NCI-H1694 (cell line): Measurements from ENCODE around the gene IGLL5.

Experiments used
- DNase-seq: peaks from one replicate; lab custom pipeline; 2025; lab: John Stamatoyannopoulos, UW

Gene IGLL5

DNA sequence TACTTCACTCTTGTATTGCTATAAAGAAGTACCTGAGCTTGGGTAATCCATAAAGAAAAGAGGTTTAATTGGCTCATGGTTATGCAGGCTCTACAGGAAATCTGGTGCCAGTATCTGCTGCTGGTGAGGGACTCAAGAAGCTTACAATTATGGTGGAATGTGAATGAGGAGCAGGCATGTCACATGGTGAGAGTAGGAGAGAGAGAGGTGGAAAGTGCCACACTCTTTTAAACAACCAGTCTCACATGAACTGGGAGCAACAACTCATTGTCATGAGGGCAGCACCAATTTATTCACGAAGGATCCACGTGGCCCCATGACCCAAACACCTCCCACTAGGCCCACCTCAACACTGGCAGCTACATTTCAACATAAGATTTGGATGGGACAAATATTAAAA, 24.6 kb upstream of the IGLL5 start:
- no peak for DNase-seq

DNA sequence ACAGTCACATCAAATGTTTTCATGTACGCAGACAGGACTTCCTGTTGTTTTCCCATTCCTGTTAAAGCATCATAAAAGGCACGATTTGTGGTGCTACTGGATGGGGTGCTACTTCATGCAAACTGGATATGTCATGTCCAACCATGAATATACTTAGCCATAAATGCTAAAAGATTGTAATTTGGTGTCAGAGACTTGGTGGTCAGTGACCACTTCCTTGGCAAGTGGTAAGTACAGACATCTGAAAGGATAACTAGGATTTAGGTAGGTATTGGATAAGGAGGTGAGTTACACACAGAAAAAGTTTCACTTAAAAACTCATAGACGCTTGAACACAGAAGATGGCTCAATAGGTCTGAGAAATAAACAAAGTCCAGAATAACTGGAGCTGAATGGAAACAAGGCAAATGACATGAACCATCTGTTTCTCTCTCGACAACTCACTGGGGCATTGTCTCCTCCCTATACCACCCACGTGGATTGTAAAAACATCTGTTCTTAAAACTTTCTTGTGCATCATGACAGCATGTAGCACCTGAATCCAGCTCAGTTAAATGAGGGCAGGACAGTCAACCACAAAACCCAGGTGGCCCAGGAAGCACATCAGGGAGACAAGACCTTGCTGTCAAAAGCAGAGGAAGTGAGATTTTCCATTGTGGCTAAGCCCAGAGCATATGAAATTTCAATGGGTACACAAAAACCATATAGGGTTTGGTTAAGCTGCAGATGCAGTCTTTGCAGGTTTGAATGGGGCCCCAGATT, 22.1 kb upstream of the IGLL5 start:
- no peak for DNase-seq

DNA sequence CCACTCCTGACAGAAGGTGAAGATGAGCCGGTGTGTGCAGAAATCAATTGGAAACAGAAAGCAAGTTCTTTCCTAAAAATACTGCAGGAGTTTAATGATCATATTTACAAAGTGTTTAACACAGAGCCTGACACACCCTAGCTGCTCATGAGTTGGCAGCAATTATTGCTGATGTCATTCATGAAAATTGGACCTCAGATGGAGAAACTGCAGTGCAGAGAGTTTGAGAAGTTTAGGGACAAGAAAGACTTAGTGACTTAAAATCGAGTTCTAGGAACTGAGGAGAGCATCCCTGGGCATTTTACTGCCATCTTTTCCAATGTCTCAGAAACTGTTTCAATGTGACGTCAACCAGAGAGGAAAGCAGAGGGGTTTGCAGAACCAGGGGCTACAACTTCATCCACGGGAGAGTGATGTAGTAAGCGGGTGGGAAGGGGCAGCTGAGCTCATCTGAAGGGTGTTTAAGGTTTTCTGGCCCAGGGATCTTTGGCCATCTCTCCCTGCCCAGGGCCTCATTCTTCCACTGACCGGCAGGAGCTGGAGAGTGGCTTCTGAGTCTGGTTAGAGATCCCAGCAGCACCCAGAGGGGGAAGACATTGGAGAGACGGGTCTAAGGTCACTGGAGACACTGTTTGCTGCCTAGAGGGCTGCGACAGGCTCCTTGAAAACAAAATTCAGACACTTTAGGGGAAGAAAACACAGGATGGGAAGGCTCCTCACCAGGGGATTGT, 21.1 kb upstream of the IGLL5 start:
- no peak for DNase-seq

DNA sequence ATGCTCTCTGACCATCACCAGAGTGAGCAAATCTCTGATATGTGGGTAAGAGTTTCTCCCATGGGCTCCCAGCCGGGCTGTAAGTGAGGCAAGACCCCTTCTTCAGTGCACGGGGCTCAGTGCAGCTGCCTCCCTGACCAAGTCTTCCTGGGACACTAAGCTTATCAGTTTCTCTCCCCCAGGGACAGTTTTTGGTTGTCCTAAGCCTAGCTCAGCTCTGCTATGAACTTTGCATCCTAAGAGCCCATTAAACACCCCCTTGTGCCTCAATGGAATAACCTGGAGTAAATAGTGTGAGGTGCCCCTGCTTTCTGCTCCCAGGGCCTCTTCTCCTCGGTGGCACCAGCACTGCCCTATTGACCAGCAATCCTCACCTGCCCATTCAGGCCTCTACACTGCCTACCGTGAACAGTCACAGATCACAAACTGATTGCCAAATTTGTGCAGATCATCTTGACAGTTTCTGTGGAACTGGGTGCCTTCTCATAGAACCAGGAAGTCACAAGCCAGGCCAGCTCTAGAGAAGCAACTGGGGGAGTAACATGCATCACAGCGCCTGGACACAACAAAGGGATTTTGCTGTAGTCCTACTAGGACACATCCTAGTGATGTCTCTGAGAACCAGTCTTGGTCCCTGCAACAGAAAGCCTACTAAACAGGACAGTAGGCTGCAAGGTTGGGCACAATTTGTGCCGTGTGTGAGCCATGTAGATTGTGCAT, 19.5 kb upstream of the IGLL5 start:
- no peak for DNase-seq

DNA sequence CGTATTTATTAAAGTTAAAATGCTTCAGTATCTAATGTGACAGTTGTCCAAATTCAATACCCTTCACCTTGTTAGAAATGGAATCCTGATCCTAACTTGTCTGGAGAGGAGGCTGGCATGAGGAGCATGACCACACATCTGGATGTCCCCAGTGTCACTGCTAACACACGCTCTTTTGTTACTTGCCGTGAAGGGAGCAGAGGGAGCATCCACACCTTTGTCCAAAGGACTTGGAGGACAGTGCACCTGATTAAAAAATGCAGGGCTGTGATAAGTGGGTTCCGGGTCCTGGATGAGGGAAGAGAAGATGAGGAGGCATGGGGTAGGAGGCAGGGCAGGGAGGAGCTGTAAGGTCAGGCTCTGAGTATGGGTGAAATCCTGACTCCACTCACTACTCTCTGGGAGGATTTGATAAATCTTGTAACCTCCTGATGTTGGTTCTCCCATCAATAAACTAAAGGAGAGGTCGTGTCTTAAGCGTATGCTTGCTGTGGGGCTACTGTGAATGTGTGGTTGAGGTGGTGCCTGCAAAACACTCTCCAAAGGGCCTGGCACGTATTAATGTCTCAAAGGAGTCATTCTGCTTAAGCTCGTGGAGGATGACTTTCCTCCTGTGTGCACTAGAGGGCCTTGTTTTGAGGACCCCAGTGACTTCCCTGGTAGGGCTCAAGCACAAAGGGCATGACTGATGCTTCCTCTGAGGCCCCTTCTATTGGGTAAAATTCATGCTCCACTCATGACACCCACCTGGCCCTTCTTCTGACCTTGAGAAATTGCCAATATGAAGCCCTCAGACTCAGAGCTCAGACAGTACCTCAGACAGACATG, 16.8 kb upstream of the IGLL5 start:
- no peak for DNase-seq

DNA sequence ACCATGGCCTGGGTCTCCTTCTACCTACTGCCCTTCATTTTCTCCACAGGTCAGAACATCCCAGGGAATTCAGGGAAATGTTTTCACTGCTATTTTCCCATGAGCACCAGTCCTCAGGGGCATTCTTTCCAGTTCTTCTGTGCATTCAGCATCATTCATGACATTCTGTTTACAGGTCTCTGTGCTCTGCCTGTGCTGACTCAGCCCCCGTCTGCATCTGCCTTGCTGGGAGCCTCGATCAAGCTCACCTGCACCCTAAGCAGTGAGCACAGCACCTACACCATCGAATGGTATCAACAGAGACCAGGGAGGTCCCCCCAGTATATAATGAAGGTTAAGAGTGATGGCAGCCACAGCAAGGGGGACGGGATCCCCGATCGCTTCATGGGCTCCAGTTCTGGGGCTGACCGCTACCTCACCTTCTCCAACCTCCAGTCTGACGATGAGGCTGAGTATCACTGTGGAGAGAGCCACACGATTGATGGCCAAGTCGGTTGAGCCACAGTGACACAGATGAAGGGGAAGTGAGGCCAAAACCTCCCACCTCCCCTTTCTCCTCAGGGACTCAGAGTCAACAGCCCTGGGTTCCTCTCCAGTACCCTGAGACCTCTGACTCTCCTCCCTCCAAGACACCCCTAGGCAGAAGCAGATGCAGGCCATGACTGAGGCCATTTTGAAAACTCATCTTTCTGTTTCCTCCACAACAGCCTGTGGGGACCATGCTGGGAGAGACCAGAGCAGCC, 15.9 kb upstream of the IGLL5 start:
- DNase-seq: no peak

DNA sequence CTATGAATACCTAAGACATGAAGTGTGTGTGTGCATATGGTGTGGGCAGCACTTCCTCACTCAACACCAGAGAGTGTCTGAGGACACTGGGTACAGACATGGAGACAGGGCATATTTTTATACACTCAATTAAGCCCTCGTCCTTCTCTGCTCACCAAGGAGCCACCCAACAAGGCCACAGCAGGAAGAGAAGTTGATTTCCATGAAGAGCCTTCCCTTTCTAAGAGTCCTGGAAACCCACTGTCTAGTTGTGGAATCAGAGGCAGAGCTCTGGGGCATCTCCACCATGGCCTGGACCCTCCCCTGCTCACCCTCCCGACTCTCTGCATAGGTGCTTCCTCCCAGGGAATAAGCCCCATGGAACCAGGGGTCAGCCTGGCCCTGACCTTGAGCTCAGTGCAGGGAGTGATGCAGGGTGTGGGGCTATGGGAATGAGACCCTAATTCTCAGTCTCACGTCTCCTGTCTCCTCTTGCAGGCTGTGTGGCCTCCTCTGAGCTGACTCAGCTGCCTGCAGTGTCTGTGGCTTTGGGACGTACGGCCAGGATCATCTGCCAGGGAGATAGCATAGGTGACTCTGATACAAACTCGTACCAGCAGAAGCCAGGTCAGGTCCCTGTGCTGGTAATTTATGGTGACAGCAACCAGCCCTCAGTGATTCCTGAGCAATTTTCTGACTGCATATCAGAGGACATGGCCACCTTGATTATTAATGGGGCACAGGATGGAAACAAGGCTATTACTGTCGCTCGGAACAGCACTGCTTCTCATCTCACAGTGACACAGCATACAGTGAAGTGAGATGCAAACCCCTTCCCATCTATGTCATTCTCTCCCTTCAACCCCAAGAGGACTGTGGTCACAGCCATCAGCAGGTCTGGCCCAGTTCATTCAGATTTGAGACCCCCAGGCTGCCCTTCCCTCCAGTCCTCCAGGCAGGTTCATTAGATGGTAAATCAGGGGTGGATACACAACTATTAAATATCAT, 14.6 kb upstream of the IGLL5 start:
- DNase-seq: no peak

DNA sequence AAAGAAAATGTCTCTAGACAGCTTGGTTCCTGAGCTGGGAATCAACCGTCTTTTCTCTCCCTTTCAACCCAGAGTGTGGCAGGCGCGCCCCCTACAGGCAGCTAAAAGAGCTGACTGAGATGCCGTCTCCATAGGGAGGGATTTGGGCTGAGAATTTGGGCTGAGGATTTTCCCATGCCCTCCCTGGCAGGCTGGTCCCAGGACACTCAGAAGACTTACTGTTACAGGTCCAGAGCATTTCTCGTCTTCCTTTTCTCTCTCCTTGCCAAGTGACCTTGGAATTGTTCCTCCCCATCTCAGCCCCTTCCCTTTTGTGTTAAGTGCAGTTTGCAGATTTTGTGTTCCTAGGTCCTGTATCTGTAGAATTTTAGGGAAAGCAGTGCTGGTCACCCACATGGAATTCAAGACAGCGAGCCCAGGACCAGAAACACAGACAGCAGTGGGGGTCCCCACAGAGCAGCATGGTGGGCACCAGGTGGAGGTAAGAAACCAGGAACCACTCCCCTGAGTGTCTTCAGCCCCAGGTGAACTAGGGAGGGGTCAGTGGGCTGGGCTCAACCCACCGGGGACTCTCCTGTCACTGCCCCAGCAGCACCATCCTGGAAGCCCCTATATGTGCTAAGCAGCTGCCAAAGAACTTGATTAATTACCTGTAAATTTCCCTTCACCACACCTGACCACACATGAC, 9.9 kb upstream of the IGLL5 start:
- peak; percentile 37 for DNase-seq

DNA sequence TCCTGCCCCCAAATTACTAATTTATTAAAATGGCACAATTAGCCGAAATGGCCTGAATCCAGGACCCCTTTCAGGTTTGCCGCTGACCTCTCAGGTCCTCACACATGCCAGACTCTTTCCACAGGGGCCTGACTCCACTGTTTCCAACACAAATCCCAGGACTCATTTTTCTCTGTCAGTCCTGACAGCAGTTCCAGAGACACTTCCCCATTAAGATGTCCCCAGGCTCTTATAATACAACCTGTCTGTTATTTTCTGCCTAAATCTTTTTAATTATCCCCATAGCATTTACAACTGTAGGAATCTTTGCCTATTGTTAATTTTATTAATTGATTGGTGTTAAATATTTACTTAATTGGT, 9.4 kb upstream of the IGLL5 start:
- no peak for DNase-seq

DNA sequence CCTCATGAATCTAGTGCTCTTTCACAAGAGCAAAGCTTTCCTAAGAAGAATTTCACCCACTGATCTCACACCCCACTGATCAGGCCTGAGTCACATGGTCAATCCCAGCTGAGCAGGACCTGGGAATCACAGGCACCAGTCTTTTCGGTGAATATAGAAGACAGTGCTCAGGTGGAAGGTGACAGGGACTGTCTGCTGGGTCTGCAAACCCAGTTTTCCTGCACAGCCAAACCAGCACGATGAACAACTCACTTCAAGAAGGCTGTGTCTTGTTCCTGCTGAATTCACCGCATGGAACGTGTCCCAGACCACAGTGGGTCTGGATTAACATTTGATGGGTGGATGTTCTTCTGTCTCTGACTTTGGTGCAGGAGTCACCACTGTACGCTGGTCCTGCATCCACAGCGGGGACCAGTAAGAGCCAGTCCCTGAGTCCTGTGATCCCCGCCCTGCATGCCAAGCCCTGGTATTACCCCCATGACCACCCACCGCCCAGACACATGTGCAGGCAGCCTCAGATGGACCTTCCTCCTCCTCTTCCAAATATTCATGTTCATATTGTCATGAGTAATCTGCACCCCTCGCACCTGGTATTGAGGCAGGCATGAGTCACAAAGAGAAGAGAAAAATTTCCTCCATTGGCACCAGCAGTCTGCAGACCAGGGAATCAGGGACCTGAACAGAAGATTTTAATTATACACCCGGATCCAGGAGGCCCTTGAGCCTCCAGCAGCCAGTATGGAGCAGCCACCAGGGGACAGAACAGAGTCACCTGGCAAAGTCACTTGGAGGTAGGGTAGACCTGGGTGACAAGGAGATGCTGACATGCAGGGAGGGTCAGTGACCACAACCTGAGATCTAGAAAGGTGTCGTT, 8.6 kb upstream of the IGLL5 start:
- no peak for DNase-seq

DNA sequence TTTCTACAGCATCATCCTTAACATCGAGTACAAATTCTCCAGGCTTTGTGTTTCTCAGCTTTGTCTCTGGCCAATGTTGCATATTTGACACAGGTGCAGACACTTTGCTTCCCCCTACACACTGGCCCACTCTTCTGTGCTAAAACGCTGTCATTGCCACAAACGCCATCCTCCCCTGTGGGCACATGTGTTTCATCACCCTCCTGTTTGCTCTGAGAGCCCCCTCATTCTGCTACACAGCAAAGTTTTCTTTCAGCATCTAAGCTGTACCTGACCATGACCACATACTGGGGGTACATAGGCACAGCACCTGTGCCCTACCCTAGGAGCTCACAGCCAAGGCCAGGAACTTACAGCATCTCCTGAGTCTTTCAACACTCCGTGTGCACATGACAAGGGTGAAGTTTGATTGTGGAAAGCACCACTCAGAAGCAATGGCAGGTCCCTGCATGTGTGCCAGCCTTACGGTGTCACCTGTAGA, 7.9 kb upstream of the IGLL5 start:
- no peak for DNase-seq

DNA sequence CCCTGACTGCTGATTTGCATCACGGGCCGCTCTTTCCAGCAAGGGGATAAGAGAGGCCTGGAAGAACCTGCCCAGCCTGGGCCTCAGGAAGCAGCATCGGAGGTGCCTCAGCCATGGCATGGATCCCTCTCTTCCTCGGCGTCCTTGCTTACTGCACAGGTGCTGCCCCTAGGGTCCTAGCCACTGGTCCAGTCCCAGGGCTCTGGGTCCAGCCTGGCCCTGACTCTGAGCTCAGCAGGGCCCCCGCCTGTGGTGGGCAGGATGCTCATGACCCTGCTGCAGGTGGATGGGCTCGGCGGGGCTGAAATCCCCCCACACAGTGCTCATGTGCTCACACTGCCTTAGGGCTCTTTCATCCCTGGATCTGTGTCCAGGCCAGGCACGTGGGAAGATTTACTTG, 7.0 kb upstream of the IGLL5 start:
- no peak for DNase-seq

DNA sequence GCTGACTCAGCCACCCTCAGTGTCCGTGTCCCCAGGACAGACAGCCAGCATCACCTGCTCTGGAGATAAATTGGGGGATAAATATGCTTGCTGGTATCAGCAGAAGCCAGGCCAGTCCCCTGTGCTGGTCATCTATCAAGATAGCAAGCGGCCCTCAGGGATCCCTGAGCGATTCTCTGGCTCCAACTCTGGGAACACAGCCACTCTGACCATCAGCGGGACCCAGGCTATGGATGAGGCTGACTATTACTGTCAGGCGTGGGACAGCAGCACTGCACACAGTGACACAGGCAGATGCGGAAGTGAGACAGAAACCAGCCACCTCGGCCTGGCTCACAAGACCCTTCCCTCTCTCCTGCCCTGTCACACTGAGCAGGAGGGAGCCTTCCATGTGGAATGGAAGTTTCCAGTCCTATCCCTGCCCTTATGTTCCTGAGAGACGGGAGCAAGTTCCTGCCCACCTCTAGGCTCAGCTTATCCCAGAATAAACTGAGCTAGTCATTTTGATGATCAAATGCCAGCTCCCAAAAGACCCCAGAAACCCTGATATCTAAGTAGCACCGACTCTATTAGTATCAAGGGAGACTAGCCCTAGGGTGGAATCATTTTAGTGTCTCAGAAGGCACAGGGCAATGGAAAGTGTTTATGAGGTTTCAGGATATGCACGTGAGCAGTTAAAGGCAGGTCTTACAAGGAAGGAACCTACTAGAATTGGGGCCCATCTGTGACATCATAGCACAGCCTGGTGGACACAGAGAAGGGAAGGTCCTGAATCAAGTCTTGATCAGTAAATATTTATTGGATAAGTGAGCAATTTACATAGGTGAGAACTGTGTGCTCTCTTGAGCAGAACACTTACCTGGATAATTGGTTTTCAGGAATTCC, 6.3 kb upstream of the IGLL5 start:
- no peak for DNase-seq

DNA sequence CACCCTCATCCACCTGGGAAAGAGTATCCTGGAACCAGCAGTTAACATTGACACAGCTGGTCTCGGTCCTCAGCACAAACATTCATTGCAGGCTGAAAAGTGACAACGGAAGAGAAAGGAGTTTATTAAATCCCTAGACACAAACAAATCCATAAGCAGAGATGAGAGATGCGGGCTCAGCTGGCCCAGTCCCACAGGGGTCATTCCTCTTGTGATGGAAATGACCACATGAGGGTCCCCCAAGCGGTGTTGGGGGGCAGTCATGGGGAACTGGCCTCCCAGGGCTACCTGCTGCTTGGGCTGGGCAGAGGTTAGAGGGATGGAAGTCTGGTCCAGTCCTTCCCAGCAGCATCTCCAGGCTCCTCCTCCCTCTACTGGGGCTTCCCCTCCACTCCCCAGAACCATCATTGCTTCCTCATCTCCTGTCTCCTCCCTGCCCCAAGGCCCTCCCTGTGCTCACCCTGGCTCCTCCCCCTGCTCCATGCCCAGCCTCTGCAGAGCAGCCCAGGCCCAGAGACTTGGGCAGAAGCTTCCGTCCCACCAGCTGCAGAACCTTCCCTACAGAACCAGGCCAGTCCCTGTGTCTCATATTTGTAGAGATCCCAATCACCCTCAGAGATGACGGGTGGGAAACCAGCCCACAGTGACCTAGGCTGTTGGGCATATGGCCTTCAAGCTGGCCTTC, 5.4 kb upstream of the IGLL5 start:
- no peak for DNase-seq

DNA sequence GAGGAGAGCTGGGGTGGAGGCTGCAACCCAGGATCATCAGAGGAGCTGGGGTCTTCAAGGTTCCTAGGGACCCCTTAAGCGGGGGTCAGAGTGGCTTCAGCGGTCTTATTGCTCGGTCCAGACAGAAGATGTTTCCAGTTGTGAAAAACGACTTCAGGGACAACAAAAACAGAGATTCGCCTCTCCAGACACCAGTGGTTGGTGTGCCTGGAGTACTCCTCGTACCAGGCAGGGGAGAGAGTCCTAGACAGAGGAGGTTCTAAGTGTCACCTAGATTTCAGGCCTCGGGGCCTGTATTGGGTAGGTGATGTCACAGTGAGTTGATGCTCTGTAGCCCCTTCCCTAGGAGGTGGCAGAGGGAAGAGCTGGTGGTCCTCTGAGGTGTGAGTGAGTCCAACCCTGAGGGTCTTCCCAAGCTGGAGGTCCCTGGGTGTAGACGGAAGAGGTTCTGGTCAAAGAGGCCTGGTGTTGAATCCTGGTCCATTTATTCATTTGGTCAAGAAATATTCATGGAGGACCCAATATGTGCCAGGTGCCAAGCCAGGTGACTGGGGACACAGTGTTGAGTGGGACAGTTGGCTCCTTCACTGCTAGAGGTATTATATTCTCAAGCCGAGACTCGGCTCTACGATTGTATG, 4.4 kb upstream of the IGLL5 start:
- no peak for DNase-seq
